ENCODE data around the gene CLEC4D.
"Not testable (repeated sequence)": the region's sequence is repeated elsewhere in the genome, so short reads cannot be mapped to it uniquely, and the experiment has no call there.

Gene CLEC4D

GRCh38 chr12:8532045-8532444 is 18.7 kb downstream of the CLEC4D start:
- H3K4me1 ChIP-seq (ENCODE audit: control insufficient read depth in 2 of 2, insufficient read depth in 2 of 2, low read length in 2 of 2): no peaks in the 10 kb centered on the region
- H3K27me3 ChIP-seq (ENCODE audit: control insufficient read depth in 2 of 2, insufficient read depth in 2 of 2, low read length in 2 of 2): no peaks in the 10 kb centered on the region
- no peak overlapping the region for H3K4me3 ChIP-seq (ENCODE audit: low read length in 2 of 2)
- H3K9me3 ChIP-seq (ENCODE audit: control insufficient read depth in 2 of 2, low read length in 2 of 2): no peaks in the 10 kb centered on the region
- H3K36me3 ChIP-seq (ENCODE audit: control insufficient read depth in 2 of 2, insufficient read depth in 2 of 2, low read length in 2 of 2): no peaks in the 10 kb centered on the region
- no peak overlapping the region for H3K27ac ChIP-seq (ENCODE audit: low read depth in 2 of 2, low read length in 2 of 2)
- no peak overlapping the region for H3K9ac ChIP-seq (ENCODE audit: low read depth in 1 of 2, low read length in 2 of 2)

- not testable (repeated sequence) for H3K27ac ChIP-seq (ENCODE audit: low read depth in 2 of 2, low read length in 2 of 2); H3K4me1 ChIP-seq (ENCODE audit: control insufficient read depth in 2 of 2, insufficient read depth in 2 of 2, low read length in 2 of 2); H3K4me3 ChIP-seq (ENCODE audit: low read length in 2 of 2); H3K9ac ChIP-seq (ENCODE audit: low read depth in 1 of 2, low read length in 2 of 2); H3K9me3 ChIP-seq (ENCODE audit: control insufficient read depth in 2 of 2, low read length in 2 of 2); H3K27me3 ChIP-seq (ENCODE audit: control insufficient read depth in 2 of 2, insufficient read depth in 2 of 2, low read length in 2 of 2); H3K36me3 ChIP-seq (ENCODE audit: control insufficient read depth in 2 of 2, insufficient read depth in 2 of 2, low read length in 2 of 2)
These were observed 24.5 kb downstream of the CLEC4D start for GRCh38 chr12:8537820-8538219.

- H3K4me3 ChIP-seq (ENCODE audit: low read length in 2 of 2); H3K27ac ChIP-seq (ENCODE audit: low read depth in 2 of 2, low read length in 2 of 2); H3K4me1 ChIP-seq (ENCODE audit: control insufficient read depth in 2 of 2, insufficient read depth in 2 of 2, low read length in 2 of 2): not testable (repeated sequence)
These were observed 27.5 kb downstream of the CLEC4D start, which contains the start of gene CLEC4E for GRCh38 chr12:8540831-8541230. Gene CLEC4E (minus strand): TSS chr12:8540905. CDS start chr12:8540797, 108 bp downstream.

GRCh38 chr12:8541562-8541961 is 28.3 kb downstream of the CLEC4D start:
- H3K9me3 ChIP-seq (ENCODE audit: control insufficient read depth in 2 of 2, low read length in 2 of 2): no peaks in the 10 kb centered on the region
- H3K4me1 ChIP-seq (ENCODE audit: control insufficient read depth in 2 of 2, insufficient read depth in 2 of 2, low read length in 2 of 2): no peaks in the 10 kb centered on the region
- H3K27me3 ChIP-seq (ENCODE audit: control insufficient read depth in 2 of 2, insufficient read depth in 2 of 2, low read length in 2 of 2): no peaks in the 10 kb centered on the region
- H3K27ac ChIP-seq (ENCODE audit: low read depth in 2 of 2, low read length in 2 of 2): no peak overlapping the region
- H3K36me3 ChIP-seq (ENCODE audit: control insufficient read depth in 2 of 2, insufficient read depth in 2 of 2, low read length in 2 of 2): no peaks in the 10 kb centered on the region
- H3K4me3 ChIP-seq (ENCODE audit: low read length in 2 of 2): no peak overlapping the region
- H3K9ac ChIP-seq (ENCODE audit: low read depth in 1 of 2, low read length in 2 of 2): no peak overlapping the region

More at GRCh38 chr12:8540831-8541230, 27.5 kb downstream of the CLEC4D start, which contains the start of gene CLEC4E:
- not testable (repeated sequence) for H3K27me3 ChIP-seq (ENCODE audit: control insufficient read depth in 2 of 2, insufficient read depth in 2 of 2, low read length in 2 of 2); H3K9ac ChIP-seq (ENCODE audit: low read depth in 1 of 2, low read length in 2 of 2); H3K36me3 ChIP-seq (ENCODE audit: control insufficient read depth in 2 of 2, insufficient read depth in 2 of 2, low read length in 2 of 2); H3K9me3 ChIP-seq (ENCODE audit: control insufficient read depth in 2 of 2, low read length in 2 of 2)

- H3K4me3 ChIP-seq (ENCODE audit: low read length in 2 of 2): no peak overlapping the region
- H3K27ac ChIP-seq (ENCODE audit: low read depth in 2 of 2, low read length in 2 of 2): no peak overlapping the region
These were observed 31.0 kb downstream of the CLEC4D start for GRCh38 chr12:8544295-8544694.

GRCh38 chr12:8546591-8546990 is 33.3 kb downstream of the CLEC4D start:
- H3K4me3 ChIP-seq (ENCODE audit: low read length in 2 of 2): no peak overlapping the region
- H3K4me1 ChIP-seq (ENCODE audit: control insufficient read depth in 2 of 2, insufficient read depth in 2 of 2, low read length in 2 of 2): no peaks in the 10 kb centered on the region
- no peaks in the 10 kb centered on the region for H3K9me3 ChIP-seq (ENCODE audit: control insufficient read depth in 2 of 2, low read length in 2 of 2)
- no peaks in the 10 kb centered on the region for H3K36me3 ChIP-seq (ENCODE audit: control insufficient read depth in 2 of 2, insufficient read depth in 2 of 2, low read length in 2 of 2)
- H3K27ac ChIP-seq (ENCODE audit: low read depth in 2 of 2, low read length in 2 of 2): no peak overlapping the region
- H3K9ac ChIP-seq (ENCODE audit: low read depth in 1 of 2, low read length in 2 of 2): no peak overlapping the region
- H3K27me3 ChIP-seq (ENCODE audit: control insufficient read depth in 2 of 2, insufficient read depth in 2 of 2, low read length in 2 of 2): no peaks in the 10 kb centered on the region

More at GRCh38 chr12:8544295-8544694, 31.0 kb downstream of the CLEC4D start:
- Histone ChIP-seq H3K9me3 (ENCODE audit: control insufficient read depth in 2 of 2, low read length in 2 of 2) (no peaks in the 10 kb centered on the region), H3K36me3 (ENCODE audit: control insufficient read depth in 2 of 2, insufficient read depth in 2 of 2, low read length in 2 of 2) (no peaks in the 10 kb centered on the region), H3K27me3 (ENCODE audit: control insufficient read depth in 2 of 2, insufficient read depth in 2 of 2, low read length in 2 of 2) (no peaks in the 10 kb centered on the region), H3K9ac (ENCODE audit: low read depth in 1 of 2, low read length in 2 of 2) (no peak overlapping the region), H3K4me1 (ENCODE audit: control insufficient read depth in 2 of 2, insufficient read depth in 2 of 2, low read length in 2 of 2) (no peaks in the 10 kb centered on the region)

GRCh38 chr12:8547645-8548044 is 34.3 kb downstream of the CLEC4D start:
- H3K4me3 ChIP-seq (ENCODE audit: low read length in 2 of 2): no peak overlapping the region
- H3K36me3 ChIP-seq (ENCODE audit: control insufficient read depth in 2 of 2, insufficient read depth in 2 of 2, low read length in 2 of 2): no peaks in the 10 kb centered on the region
- H3K27ac ChIP-seq (ENCODE audit: low read depth in 2 of 2, low read length in 2 of 2): no peak overlapping the region
- no peaks in the 10 kb centered on the region for H3K27me3 ChIP-seq (ENCODE audit: control insufficient read depth in 2 of 2, insufficient read depth in 2 of 2, low read length in 2 of 2)
- H3K9ac ChIP-seq (ENCODE audit: low read depth in 1 of 2, low read length in 2 of 2): no peak overlapping the region
- no peaks in the 10 kb centered on the region for H3K4me1 ChIP-seq (ENCODE audit: control insufficient read depth in 2 of 2, insufficient read depth in 2 of 2, low read length in 2 of 2)
- H3K9me3 ChIP-seq (ENCODE audit: control insufficient read depth in 2 of 2, low read length in 2 of 2): no peaks in the 10 kb centered on the region

- Histone ChIP-seq H3K27me3 (ENCODE audit: control insufficient read depth in 2 of 2, insufficient read depth in 2 of 2, low read length in 2 of 2) (no peaks in the 10 kb centered on the region), H3K27ac (ENCODE audit: low read depth in 2 of 2, low read length in 2 of 2) (no peak overlapping the region), H3K4me1 (ENCODE audit: control insufficient read depth in 2 of 2, insufficient read depth in 2 of 2, low read length in 2 of 2) (no peaks in the 10 kb centered on the region)
These were observed 34.9 kb downstream of the CLEC4D start for GRCh38 chr12:8548192-8548591.

GRCh38 chr12:8549381-8549780 is 36.1 kb downstream of the CLEC4D start:
- H3K9me3 ChIP-seq (ENCODE audit: control insufficient read depth in 2 of 2, low read length in 2 of 2): no peaks in the 10 kb centered on the region
- H3K9ac ChIP-seq (ENCODE audit: low read depth in 1 of 2, low read length in 2 of 2): no peak overlapping the region
- no peak overlapping the region for H3K27ac ChIP-seq (ENCODE audit: low read depth in 2 of 2, low read length in 2 of 2)
- H3K27me3 ChIP-seq (ENCODE audit: control insufficient read depth in 2 of 2, insufficient read depth in 2 of 2, low read length in 2 of 2): no peaks in the 10 kb centered on the region
- no peaks in the 10 kb centered on the region for H3K4me1 ChIP-seq (ENCODE audit: control insufficient read depth in 2 of 2, insufficient read depth in 2 of 2, low read length in 2 of 2)
- H3K4me3 ChIP-seq (ENCODE audit: low read length in 2 of 2): no peak overlapping the region
- no peaks in the 10 kb centered on the region for H3K36me3 ChIP-seq (ENCODE audit: control insufficient read depth in 2 of 2, insufficient read depth in 2 of 2, low read length in 2 of 2)

More at GRCh38 chr12:8548192-8548591, 34.9 kb downstream of the CLEC4D start:
- Histone ChIP-seq H3K9me3 (ENCODE audit: control insufficient read depth in 2 of 2, low read length in 2 of 2) (no peaks in the 10 kb centered on the region), H3K4me3 (ENCODE audit: low read length in 2 of 2) (no peak overlapping the region), H3K36me3 (ENCODE audit: control insufficient read depth in 2 of 2, insufficient read depth in 2 of 2, low read length in 2 of 2) (no peaks in the 10 kb centered on the region), H3K9ac (ENCODE audit: low read depth in 1 of 2, low read length in 2 of 2) (no peak overlapping the region)

GRCh38 chr12:8553088-8553627 is 39.9 kb downstream of the CLEC4D start:
- no peaks in the 10 kb centered on the region for H3K36me3 ChIP-seq (ENCODE audit: control insufficient read depth in 2 of 2, insufficient read depth in 2 of 2, low read length in 2 of 2)
- no peak overlapping the region for H3K27ac ChIP-seq (ENCODE audit: low read depth in 2 of 2, low read length in 2 of 2)
- no peaks in the 10 kb centered on the region for H3K9me3 ChIP-seq (ENCODE audit: control insufficient read depth in 2 of 2, low read length in 2 of 2)
- no peak overlapping the region for H3K4me3 ChIP-seq (ENCODE audit: low read length in 2 of 2)
- H3K9ac ChIP-seq (ENCODE audit: low read depth in 1 of 2, low read length in 2 of 2): no peak overlapping the region
- H3K4me1 ChIP-seq (ENCODE audit: control insufficient read depth in 2 of 2, insufficient read depth in 2 of 2, low read length in 2 of 2): no peaks in the 10 kb centered on the region
- no peaks in the 10 kb centered on the region for H3K27me3 ChIP-seq (ENCODE audit: control insufficient read depth in 2 of 2, insufficient read depth in 2 of 2, low read length in 2 of 2)
